ENCODE results near the gene ENOX1.

The ENOX1 gene

GRCh38 chr13:43596924-43597598, 189.7 kb downstream of the ENOX1 start:
- DNase-seq: no peak

DNA sequence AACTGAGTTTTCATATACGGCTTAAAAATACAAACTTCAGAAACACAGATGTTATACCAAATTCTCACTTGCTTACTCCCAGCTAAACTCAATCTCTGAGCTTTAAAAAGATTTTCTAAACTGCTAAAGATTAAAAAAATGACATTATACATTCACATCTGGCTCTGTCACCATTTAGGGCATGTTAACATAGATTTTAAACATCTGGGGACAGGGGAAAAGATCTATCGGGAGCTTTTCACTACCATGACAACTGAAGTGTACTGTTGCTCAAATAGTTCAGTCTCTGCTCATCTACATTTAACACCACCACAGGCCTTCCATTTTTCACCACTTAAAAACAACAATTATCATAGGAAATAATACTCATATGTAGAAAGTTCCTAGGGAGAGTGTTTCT, 190.8 kb downstream of the ENOX1 start:
- no peak for DNase-seq

DNA sequence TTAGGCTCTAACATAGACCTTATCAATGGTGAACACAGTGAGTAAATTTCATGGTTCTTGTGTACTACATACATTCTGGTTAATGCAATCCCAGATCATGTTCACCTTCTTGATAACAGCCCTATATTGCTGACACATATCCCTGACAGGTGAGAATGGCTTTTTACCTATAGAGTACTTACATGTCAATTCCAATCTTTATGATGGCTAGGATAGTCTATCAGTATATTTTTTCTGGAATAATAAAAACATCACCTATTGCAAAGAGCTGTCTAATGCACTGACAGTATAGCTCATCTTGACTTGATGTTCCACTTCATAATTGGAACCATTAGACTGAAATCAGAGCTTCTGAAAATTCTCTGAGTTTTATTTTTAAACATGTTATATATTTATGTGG, 199.4 kb downstream of the ENOX1 start:
- DNase-seq: no peak

- no peak for DNase-seq
Measured at GRCh38 chr13:43584751-43585150, 202.0 kb downstream of the ENOX1 start.

DNA sequence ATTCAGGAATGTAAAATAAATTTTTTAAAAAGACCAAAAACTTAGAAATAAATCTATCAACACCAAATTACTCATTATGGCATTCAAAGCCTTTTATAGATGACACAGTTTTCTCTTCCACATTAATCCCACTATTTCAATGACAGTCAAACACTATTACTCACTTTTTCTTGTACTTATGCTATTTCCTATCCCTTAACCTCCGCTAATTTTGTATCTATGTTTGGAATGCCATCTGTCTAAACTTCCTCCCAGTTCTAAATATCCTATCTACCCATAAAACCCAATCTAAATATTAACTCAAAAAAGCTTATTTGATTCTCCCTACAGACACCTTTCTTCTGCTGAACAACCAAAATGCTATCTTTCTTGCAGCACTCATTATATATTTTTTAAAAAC, 203.5 kb downstream of the ENOX1 start:
- DNase-seq: peak; percentile 60

DNA sequence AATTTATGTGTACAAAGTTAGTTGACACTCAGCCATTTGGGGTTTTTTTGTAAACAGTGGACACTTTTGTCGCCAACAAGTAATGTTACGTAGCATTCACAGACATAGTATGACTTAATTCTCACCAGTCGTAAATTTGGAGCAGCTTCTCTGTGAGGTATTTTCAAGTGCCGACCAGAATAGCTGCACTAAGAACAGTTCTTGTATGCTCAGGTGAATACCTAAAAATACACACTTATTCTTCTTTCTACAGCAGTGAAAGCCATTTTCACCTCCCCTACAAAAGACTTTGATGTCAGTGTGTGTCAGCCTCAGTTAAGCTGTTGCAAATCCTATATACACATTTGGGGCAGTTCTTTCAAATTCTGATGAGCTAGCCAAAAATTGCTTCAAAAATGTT, 206.5 kb downstream of the ENOX1 start:
- no peak for DNase-seq

- no peak for DNase-seq
Measured at GRCh38 chr13:43579321-43579720, 207.5 kb downstream of the ENOX1 start.

DNA sequence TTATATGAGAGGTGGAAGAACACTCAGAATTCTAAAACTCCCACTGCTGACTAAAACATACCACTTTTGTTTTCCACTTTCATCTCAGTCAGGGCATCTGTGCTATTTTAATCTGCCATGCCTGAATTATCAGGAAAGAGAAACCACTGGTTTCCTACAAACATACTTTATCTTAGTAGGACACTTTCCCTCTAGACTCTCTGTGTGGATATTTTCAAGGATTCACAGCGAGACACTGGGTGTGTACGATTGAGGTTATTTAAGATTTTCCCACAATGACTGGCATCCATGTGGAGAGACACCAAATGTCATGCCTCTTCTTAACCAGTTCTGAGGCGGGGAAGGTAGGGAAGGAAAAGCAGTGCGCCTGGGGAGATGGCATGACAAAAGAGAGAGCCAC, 212.2 kb downstream of the ENOX1 start:
- DNase-seq: no peak

DNA sequence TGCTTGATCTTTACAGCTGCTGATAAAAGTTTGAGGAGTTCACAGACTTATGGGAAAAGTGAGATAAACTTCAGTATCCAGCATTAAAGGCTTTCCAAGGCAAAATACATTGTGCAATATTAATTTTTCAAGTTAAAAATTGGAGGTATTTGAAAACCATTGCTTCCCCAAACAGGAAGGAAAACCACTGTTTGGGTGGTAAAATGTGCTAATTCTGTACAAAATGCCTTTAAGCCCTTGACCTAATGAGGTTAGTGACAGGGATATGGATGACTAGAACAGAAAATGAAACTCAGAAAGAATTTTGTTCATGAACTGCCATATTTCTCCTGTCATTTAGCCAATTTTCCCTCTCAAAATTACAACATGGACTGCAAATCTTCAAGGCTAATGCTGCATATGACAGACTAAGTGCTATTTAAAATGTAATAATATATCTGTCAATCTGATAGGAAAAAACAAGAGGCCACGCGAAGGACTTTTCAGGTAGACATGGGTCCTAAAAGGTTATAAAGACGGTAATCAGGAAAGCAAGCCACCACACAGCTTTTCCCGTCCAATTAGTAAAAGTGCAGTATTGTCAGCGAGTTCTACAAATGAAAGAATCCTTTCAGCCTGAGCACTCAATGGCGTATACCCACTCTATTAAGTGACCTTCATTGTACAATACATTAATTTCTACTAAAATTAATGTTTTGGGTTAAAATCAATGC, 212.8 kb downstream of the ENOX1 start:
- DNase-seq: peak; percentile 32

DNA sequence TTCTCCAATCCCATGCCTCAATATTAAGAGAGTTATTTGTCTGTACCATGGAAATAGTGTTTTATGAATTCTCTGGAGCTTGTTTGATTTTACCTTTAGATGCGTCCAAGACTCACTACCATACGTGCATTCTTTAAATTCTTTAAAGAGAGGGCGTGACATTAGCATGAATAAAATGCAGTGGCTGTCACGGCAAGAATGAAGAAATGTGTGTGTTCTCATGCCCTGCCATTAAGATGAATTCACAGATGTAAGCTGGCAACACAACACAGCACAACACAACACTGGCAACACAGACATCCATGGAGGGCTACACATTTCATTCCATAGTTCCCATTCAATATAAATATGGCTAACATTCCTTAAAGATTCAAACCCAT, 213.4 kb downstream of the ENOX1 start:
- DNase-seq: peak; percentile 48

- peak; percentile 70 for DNase-seq
Measured at GRCh38 chr13:43572656-43573360, 214.0 kb downstream of the ENOX1 start.

- DNase-seq: no peak
Measured at GRCh38 chr13:43569658-43570057, 217.1 kb downstream of the ENOX1 start.

- DNase-seq: peak; percentile 61
Measured at GRCh38 chr13:43567608-43568007, 219.2 kb downstream of the ENOX1 start.

- no peak for DNase-seq
Measured at GRCh38 chr13:43564952-43565351, 221.8 kb downstream of the ENOX1 start.

GRCh38 chr13:43561081-43561480, 225.7 kb downstream of the ENOX1 start:
- no peak for DNase-seq

- no peak for DNase-seq
Measured at GRCh38 chr13:43558939-43559338, 227.8 kb downstream of the ENOX1 start.

DNA sequence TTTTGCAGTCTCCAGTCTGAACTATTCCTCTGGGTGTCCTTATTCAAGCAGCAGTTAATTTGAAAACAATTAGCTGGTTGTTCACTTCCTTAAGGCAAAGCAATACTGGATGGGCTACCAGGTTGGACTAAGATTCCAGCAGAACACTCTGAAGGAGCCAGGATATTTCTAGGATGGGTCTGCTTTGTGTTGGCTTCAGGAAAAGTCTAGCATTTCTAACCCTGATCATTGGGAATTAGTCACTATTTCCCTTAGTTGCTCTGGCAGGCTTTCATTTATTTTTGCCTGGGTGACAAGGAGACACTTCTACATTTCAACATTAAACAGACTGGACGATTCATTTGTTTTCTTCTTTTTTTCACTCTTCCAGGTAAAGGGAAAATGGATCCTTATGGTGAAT, 228.4 kb downstream of the ENOX1 start:
- DNase-seq: no peak

GRCh38 chr13:43555667-43556066, 231.1 kb downstream of the ENOX1 start:
- no peak for DNase-seq

GRCh38 chr13:43551897-43552456, 234.8 kb downstream of the ENOX1 start:
- no peak for DNase-seq

DNA sequence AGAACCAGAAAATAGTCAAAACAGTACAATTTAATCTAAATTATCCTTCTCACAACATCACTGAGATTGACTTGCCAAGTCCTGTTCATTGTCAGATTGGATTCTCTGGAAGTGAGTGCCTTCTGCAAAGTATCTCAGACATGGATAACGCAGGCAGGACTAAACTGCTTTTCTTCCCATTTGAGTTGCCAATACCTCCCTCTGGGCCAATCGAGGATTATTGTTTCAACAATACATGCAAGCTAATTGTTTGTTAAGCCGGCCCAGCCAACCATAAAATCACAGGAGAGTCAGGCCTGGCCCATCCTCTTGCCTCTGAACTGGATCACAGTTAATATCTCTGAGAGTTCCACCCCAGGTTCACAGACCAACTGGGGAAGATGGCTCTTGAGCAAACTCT, 240.0 kb downstream of the ENOX1 start:
- no peak for DNase-seq

DNA sequence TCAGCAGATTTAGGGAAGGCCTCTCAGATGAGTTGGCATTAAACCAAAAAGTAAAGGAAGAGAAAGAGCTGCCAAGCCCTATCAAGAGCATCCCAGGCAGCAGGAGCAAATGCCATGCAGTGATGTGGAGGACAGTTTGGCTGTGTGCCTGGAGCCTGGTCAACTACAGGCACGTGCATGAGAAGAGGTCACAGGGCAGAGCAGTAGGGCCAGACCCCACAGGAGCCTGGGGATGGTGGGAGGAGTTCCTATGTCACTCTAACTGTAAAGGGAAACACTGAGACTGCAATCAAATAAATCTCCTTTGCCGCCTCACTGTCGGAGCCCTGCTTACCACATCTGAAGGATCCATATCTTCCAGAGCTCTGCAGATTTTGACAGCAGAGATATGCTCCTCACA, 240.5 kb downstream of the ENOX1 start:
- no peak for DNase-seq

- DNase-seq: no peak
Measured at GRCh38 chr13:43545317-43545874, 241.4 kb downstream of the ENOX1 start.

DNA sequence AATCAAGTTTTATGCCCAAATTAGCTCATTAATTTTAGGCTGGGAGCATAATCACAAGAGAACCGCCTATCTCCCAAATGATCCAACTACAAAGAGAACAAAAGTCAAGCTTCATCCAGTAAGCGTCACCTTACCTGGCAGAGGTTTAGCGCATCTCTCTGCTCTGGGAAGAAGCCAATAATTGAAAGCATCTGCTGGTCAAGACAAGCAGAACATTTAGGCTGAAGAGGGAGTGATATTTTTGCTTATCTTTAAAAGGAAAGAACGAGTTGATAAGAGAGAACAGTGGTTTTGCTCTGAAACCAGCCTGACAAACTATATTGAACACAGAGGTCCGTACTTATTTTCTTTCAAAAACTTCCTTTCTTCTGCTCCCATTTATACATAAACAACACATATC, 242.1 kb downstream of the ENOX1 start:
- no peak for DNase-seq
